ENCODE results near the gene RUNX3.

RUNX3 gene

DNA sequence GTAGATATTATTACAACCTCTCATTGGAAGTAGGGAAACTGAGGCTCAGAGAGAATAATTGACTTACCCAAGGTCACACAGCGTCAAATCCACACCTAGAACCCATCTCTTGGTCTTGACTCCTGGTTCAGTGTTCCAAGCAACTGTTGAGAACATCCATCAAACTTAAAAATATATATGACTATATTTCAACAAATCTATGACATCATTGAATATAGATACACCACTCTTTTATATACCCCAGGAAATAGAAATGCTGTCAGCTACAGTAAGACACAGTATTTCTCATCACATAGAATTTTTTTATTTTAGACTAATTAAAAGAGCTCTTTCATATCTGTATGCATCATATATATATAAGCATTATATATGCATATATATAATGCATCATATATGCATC lies 56.9 kb downstream of the RUNX3 start:
- no peaks in the 10 kb centered on the region for H4K20me1 ChIP-seq (ENCODE audit: insufficient read depth, low read length, poor library complexity, severe bottlenecking)
- no peaks in the 10 kb centered on the region for H3K36me3 ChIP-seq (ENCODE audit: insufficient read depth, low read length)
- TF ChIP-seq, protein P1, sequence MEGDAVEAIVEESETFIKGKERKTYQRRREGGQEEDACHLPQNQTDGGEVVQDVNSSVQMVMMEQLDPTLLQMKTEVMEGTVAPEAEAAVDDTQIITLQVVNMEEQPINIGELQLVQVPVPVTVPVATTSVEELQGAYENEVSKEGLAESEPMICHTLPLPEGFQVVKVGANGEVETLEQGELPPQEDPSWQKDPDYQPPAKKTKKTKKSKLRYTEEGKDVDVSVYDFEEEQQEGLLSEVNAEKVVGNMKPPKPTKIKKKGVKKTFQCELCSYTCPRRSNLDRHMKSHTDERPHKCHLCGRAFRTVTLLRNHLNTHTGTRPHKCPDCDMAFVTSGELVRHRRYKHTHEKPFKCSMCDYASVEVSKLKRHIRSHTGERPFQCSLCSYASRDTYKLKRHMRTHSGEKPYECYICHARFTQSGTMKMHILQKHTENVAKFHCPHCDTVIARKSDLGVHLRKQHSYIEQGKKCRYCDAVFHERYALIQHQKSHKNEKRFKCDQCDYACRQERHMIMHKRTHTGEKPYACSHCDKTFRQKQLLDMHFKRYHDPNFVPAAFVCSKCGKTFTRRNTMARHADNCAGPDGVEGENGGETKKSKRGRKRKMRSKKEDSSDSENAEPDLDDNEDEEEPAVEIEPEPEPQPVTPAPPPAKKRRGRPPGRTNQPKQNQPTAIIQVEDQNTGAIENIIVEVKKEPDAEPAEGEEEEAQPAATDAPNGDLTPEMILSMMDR (conservative IDR thresholded peaks at IDR 0.05; ENCODE audit: low read length) = no peak
- no peak for TF ChIP-seq EZH2phosphoT487 (IDR thresholded peaks at IDR 0.05; ENCODE audit: borderline replicate concordance)

DNA sequence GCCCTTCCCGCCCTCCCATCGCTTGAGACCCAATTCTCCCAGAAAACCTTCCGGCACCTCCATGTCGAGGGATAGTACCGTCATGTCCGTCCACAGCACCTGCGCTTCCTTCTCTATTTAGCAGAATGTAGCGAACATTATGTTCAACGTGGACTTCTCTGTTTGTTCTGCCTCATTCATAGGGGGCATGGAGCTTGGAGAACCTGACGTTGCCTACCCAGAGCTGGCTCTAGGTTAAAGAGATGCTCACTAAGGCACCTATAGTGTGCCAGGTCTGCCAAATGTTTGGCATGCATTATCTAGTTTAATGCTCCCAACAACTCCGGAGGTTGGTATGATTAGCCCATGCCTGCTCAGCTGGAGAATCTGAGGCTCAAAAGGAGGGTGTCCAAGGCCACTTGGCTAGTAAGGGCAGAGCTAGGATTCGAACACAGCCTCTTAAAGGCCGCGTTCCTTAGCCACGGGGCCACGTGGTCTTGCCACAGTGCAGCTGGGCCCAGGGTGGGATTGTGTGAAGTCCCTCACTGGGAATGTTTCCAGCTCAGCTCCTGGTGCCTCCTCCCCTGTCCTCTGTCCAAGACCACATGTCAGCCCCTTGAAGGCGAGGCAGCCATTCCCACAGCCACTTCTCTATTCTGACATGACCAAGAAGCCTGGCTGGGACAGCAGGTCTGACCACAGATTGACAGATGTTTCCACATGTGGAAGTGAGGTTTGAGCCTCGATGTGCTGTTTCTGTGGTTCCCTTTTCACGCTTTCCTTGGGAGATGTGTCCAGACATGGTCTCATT lies 57.8 kb downstream of the RUNX3 start:
- Histone ChIP-seq H3K79me2 (ENCODE audit: insufficient read depth, low read length) (no peaks in the 10 kb centered on the region), H3K36me3 (ENCODE audit: insufficient read depth, low read length) (no peaks in the 10 kb centered on the region), H3K9me2 (replicated peaks; ENCODE audit: low read depth, low read length) (no peaks in the 10 kb centered on the region), H3F3A (ENCODE audit: low read depth) (no peaks in the 10 kb centered on the region), H3K27me3 (ENCODE audit: insufficient read depth, low read length, poor library complexity, severe bottlenecking) (no peaks in the 10 kb centered on the region), H3K9ac (ENCODE audit: low read depth, low read length, poor library complexity, severe bottlenecking) (no peak overlapping the region), H3K4me2 (ENCODE audit: low read depth, low read length, poor library complexity, severe bottlenecking) (no peak overlapping the region), H3K4me3 (ENCODE audit: low read length, poor library complexity, severe bottlenecking) (no peak overlapping the region), H4K20me1 (ENCODE audit: insufficient read depth, low read length, poor library complexity, severe bottlenecking) (no peaks in the 10 kb centered on the region), H3K9me3 (ENCODE audit: insufficient read depth, low read depth, low read length) (no peaks in the 10 kb centered on the region), H2AFZ (ENCODE audit: low read length) (no peak overlapping the region), H3K4me1 (ENCODE audit: insufficient read depth, low read length, poor library complexity, severe bottlenecking) (peaks cover 9% of the 10 kb centered on the region)
- TF ChIP-seq, protein P1 (conservative IDR thresholded peaks at IDR 0.05; ENCODE audit: low read length) = no peak
- no peak for TF ChIP-seq EZH2phosphoT487 (IDR thresholded peaks at IDR 0.05; ENCODE audit: borderline replicate concordance)

More for the DNA sequence above, 56.9 kb downstream of the RUNX3 start:
- no peaks in the 10 kb centered on the region for H3K79me2 ChIP-seq (ENCODE audit: insufficient read depth, low read length)
- no peak overlapping the region for H2AFZ ChIP-seq (ENCODE audit: low read length)
- peaks cover 9% of the 10 kb centered on the region for H3K4me1 ChIP-seq (ENCODE audit: insufficient read depth, low read length, poor library complexity, severe bottlenecking)
- H3K4me2 ChIP-seq (ENCODE audit: low read depth, low read length, poor library complexity, severe bottlenecking) = no peak overlapping the region
- no peaks in the 10 kb centered on the region for H3K9me2 ChIP-seq (replicated peaks; ENCODE audit: low read depth, low read length)
- H3K9me3 ChIP-seq (ENCODE audit: insufficient read depth, low read depth, low read length) = no peaks in the 10 kb centered on the region
- no peak overlapping the region for H3K4me3 ChIP-seq (ENCODE audit: low read length, poor library complexity, severe bottlenecking)
- no peaks in the 10 kb centered on the region for H3F3A ChIP-seq (ENCODE audit: low read depth)
- H3K9ac ChIP-seq (ENCODE audit: low read depth, low read length, poor library complexity, severe bottlenecking) = no peak overlapping the region
- no peaks in the 10 kb centered on the region for H3K27me3 ChIP-seq (ENCODE audit: insufficient read depth, low read length, poor library complexity, severe bottlenecking)

DNA sequence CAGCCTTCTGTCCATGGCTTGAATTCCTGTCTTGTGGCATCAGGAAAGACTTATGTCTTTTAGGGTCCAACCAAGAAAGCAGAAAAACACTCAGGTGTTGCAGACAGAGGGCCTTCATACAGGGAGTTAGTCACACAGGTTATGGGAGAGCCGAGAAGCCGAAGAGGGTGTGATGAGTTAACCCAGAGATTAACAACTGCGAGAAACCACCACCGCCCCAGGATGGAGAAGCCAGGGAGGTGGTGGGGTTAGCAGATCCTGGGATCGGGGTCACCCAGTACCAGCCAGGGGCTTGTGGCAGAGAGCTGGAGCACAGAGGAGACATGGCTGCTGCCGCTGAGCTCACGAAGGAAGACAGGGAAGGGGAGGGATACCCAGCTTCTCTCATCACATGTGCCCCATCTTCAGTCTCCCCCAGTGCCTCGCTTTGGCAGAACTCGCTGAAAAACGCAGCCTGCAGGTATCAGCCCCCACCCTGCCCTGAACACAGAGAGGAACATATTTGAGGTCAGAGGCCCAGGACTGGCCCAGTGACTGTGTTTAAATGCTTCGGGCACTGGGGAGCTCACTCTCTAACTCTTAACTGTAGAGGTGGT lies 58.7 kb downstream of the RUNX3 start:
- TF ChIP-seq EZH2phosphoT487 (IDR thresholded peaks at IDR 0.05; ENCODE audit: borderline replicate concordance) = no peak
- TF ChIP-seq, protein P1 (conservative IDR thresholded peaks at IDR 0.05; ENCODE audit: low read length) = no peak
- no peaks in the 10 kb centered on the region for H3F3A ChIP-seq (ENCODE audit: low read depth)
- no peaks in the 10 kb centered on the region for H3K9me3 ChIP-seq (ENCODE audit: insufficient read depth, low read depth, low read length)
- H3K4me1 ChIP-seq (ENCODE audit: insufficient read depth, low read length, poor library complexity, severe bottlenecking) = peaks cover 9% of the 10 kb centered on the region
- no peak overlapping the region for H2AFZ ChIP-seq (ENCODE audit: low read length)
- H4K20me1 ChIP-seq (ENCODE audit: insufficient read depth, low read length, poor library complexity, severe bottlenecking) = no peaks in the 10 kb centered on the region
- no peak overlapping the region for H3K4me3 ChIP-seq (ENCODE audit: low read length, poor library complexity, severe bottlenecking)
- H3K4me2 ChIP-seq (ENCODE audit: low read depth, low read length, poor library complexity, severe bottlenecking) = no peak overlapping the region
- no peaks in the 10 kb centered on the region for H3K79me2 ChIP-seq (ENCODE audit: insufficient read depth, low read length)
- H3K36me3 ChIP-seq (ENCODE audit: insufficient read depth, low read length) = no peaks in the 10 kb centered on the region
- no peaks in the 10 kb centered on the region for H3K9me2 ChIP-seq (replicated peaks; ENCODE audit: low read depth, low read length)
- H3K9ac ChIP-seq (ENCODE audit: low read depth, low read length, poor library complexity, severe bottlenecking) = no peak overlapping the region
- no peaks in the 10 kb centered on the region for H3K27me3 ChIP-seq (ENCODE audit: insufficient read depth, low read length, poor library complexity, severe bottlenecking)
